GM10248 (cell line): Measurements from ENCODE around the gene TP53RK.

Source experiments
- CTCF ChIA-PET: fragments of 300-600 bp; sonication (Branson Sonifier 250); formaldehyde crosslinking; extraction: SDS; loops from one replicate; lab custom pipeline; 2021; ENCODE audit warnings: antibody characterized with exemption; lab: Yijun Ruan, JAX
- POLR2A ChIA-PET: fragments of 350-650 bp; sonication (Branson Sonifier 250); formaldehyde crosslinking; extraction: SDS; loops from one replicate; lab custom pipeline; 2020; ENCODE audit warnings: antibody characterized with exemption; lab: Yijun Ruan, JAX
- DNase-seq: peaks from one replicate; pipeline ENCODE4 v3.0.0; 2012; ENCODE audit errors: extremely low spot score
- TF ChIP-seq, protein P1 (sequence below): IDR thresholded peaks from 2 replicates; pipeline ENCODE4 v1.5.1; 2012; ENCODE audit warnings: mild to moderate bottlenecking, low read depth; ENCODE audit errors: extremely low read depth, missing control alignments, control extremely low read depth

Gene TP53RK

DNA sequence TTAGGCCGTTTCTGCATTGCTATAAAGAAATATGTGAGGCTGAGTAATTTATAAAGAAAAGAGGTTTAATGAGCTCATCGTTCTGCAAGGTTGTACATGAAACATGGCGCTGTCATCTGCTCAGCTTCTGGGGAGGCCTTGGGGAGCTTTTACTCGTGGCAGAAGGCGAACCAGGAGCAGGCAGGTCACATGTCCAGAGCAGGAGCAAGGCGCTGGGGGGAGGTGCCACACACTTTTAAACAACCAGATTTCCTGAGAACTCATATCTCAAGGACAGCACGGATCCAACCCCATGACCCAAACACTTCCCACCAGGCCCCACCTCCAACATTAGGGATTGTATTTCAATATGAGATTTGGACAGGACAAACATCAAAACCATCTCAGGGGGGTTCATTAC lies 31.6 kb downstream of the TP53RK start:
- DNase-seq, result no peak
- POLR2A ChIA-PET, result no interaction called here
- TF ChIP-seq, protein P1, sequence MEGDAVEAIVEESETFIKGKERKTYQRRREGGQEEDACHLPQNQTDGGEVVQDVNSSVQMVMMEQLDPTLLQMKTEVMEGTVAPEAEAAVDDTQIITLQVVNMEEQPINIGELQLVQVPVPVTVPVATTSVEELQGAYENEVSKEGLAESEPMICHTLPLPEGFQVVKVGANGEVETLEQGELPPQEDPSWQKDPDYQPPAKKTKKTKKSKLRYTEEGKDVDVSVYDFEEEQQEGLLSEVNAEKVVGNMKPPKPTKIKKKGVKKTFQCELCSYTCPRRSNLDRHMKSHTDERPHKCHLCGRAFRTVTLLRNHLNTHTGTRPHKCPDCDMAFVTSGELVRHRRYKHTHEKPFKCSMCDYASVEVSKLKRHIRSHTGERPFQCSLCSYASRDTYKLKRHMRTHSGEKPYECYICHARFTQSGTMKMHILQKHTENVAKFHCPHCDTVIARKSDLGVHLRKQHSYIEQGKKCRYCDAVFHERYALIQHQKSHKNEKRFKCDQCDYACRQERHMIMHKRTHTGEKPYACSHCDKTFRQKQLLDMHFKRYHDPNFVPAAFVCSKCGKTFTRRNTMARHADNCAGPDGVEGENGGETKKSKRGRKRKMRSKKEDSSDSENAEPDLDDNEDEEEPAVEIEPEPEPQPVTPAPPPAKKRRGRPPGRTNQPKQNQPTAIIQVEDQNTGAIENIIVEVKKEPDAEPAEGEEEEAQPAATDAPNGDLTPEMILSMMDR, result no peak
- CTCF ChIA-PET, result interaction anchor here (1.4 kb wide), 1 partner anchor 10 kb away, joined by 5 read pairs; no protein-coding TSS in a partner anchor

DNA sequence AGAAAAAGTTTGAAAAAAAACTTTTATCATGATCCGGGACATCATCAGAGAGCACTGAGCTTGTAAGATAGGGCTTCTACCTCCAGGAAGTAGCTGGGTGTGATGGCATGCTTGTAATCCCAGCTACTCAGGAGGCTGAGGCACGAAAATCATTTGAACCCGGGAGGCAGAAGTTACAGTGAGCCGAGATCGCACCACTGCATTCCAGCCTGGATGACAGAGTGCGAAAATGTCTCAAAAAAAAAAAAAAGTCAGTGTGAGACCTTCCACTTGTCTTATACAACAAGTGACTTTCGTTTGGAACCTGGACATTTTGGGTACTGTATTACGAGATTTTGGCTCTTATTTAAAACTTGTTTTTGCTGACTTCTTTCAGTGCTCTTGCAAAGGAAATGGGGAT lies 32.1 kb downstream of the TP53RK start:
- no peak for DNase-seq
- TF ChIP-seq, protein P1, result no peak
- ChIA-PET CTCF (no interaction called here), POLR2A (no interaction called here)

DNA sequence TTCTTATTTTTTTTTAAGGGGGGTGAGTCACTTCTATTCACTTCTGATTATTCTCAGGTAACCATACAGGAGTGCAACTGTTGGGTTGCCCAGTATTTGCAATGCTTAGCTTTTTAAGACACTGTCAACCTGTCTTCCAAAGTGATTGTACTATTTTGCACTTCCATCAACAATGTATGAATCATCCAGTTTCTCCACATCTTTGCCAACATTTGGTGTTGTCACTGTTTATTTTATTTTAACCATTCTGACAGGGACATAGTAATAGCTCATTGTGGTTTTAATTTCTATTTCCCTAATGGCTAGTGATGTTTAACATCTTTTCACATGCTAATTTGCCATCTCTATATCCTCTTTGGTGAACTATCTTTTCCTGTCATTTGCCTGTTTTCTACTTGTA lies 36.5 kb downstream of the TP53RK start:
- CTCF ChIA-PET, result interaction anchor here (1.1 to 1.3 kb wide), 3 partner anchors 25 to 46 kb away, joined by 3 to 5 read pairs (median 3); no protein-coding TSS in a partner anchor
- TF ChIP-seq, protein P1, result no peak
- no peak for DNase-seq
- POLR2A ChIA-PET, result no interaction called here

DNA sequence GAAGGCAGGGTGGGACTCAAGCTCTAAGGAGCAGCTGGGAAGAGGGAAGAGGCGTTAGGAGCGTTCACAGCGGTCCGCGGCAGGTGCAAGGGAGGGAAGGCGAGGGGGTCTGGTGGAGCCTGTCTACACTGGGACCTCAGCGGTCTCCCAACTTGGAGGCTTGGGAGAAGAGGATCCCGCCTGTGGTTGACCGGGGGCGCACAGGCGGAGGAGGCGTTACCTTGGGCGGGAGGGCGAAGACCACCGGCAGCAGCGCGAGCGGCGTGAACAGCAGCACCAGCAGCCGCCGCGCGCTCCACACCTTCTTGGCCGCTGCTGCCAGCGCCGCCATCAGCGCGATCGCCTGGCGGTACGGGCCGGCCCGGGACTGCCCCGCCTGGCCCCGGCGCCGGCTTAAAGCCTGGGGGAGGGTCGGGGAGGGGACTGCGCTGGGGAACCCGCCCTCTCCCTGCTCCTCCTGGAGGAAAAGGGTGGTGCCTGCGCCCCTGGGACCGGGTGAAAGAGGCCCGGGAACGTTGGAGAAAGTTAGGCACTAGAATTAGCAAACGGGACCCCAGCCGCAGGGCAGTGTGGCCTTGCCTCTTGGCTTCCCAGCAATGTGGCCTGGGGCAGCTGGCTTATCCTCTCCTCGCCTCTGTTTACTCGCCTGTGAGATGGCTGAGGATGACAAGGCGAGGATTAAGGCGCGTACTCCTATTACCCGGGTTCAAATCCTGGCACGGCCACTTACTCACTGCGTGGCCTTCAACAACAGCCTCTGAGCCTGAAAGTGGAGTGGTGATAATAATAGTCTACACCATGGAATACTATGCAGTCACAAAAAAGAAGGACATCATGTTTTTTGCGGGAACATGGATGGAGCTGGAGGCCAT lies 37.9 kb downstream of the TP53RK start, which contains the start of gene SLC13A3:
SLC13A3 (minus strand) TSS at position 369 of the 872 bp plus-strand sequence; CDS start at position 331, 38 bp downstream.
- DNase-seq, result no peak
- CTCF ChIA-PET, result no interaction called here
- TF ChIP-seq, protein P1, result no peak
- POLR2A ChIA-PET, result no interaction called here

DNA sequence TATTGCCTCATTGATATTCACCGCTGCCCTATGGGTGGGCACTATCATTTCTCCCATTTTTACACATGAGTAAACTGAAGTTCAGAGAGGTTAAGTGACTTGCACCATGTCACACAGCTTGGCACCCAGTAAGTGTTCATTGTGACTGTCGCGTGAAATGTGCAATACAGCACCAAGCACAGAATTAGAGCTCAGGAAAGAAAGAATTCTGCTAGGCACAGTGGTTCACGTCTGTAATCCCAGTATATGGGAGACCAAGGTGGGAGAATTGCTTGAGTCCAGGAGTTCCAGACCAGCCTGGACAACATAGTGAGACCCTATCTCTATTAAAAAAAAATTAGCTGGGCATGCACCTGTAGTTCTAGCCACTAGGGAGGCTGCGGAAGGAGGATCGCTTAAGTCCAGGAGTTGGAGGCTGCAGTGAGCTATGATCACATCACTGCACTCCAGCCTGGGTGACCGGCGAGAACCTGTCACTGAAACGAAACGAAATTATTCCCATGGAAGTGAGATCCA lies 38.6 kb downstream of the TP53RK start:
- ChIA-PET CTCF (no interaction called here), POLR2A (no interaction called here)
- TF ChIP-seq, protein P1, result no peak
- DNase-seq, result no peak

DNA sequence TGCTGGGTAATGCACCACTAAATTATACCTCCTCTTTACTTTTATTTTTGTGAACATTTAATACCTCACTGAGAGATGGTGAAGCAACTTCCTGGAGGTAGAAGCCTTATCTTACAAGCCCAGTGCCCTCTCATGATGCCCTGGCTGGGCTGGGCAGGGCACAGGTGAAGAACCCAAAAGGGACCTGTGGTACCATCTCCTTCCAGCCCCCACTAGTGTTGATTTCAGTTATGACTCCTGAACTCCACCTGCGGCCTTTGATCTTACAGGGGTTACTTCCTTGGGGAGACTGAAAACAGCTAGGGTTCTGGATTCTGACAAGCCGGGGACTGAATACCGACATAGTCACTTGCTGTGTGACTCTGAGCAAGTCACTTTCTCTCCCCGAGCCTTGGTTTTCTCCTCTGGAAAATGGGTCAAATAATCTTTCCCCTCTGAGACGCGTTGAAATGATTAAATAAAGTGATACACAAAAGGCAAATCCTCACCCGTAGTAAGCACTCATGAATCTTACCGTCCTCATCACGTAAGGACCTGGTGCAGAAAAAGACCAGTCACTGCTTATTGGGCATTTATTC lies 39.2 kb downstream of the TP53RK start:
- no peak for DNase-seq
- CTCF ChIA-PET, result interaction anchor here (1.5 kb wide), 1 partner anchor 17 kb away, joined by 5 read pairs; no protein-coding TSS in a partner anchor
- TF ChIP-seq, protein P1, result no peak
- POLR2A ChIA-PET, result no interaction called here
